Embryonic facial prominence (tissue), 1 donor: ENCODE data around the gene TWIST2.

Experiments used
- DNase-seq: peaks from one replicate; pipeline ENCODE4 v3.0.0-alpha.2; 2016; ENCODE audit errors: extremely low spot score

The TWIST2 gene

GRCh38 chr2:238919307-238919706, 71.4 kb downstream of the TWIST2 start:
- no peak for DNase-seq

- DNase-seq = no peak
Measured at GRCh38 chr2:238920053-238920452, 72.2 kb downstream of the TWIST2 start.

- DNase-seq = no peak
Measured at GRCh38 chr2:238920601-238921001, 72.7 kb downstream of the TWIST2 start.

- DNase-seq = no peak
Measured at GRCh38 chr2:238921259-238921658, 73.4 kb downstream of the TWIST2 start.

GRCh38 chr2:238921681-238922319, 73.9 kb downstream of the TWIST2 start:
- no peak for DNase-seq

- DNase-seq = no peak
Measured at GRCh38 chr2:238922435-238922834, 74.5 kb downstream of the TWIST2 start.

- DNase-seq = no peak
Measured at GRCh38 chr2:238924032-238924431, 76.1 kb downstream of the TWIST2 start.

- no peak for DNase-seq
Measured at GRCh38 chr2:238924796-238925195, 76.9 kb downstream of the TWIST2 start.

- no peak for DNase-seq
Measured at GRCh38 chr2:238925281-238925680, 77.4 kb downstream of the TWIST2 start.

GRCh38 chr2:238925816-238926521, 78.1 kb downstream of the TWIST2 start:
- no peak for DNase-seq

- no peak for DNase-seq
Measured at GRCh38 chr2:238926761-238927611, 79.1 kb downstream of the TWIST2 start.

- DNase-seq = no peak
Measured at GRCh38 chr2:238927746-238928519, 80.0 kb downstream of the TWIST2 start.

GRCh38 chr2:238928520-238929241, 80.8 kb downstream of the TWIST2 start:
- DNase-seq = no peak

GRCh38 chr2:238929242-238930081, 81.6 kb downstream of the TWIST2 start:
- DNase-seq = no peak

GRCh38 chr2:238930216-238930615, 82.3 kb downstream of the TWIST2 start:
- no peak for DNase-seq

- DNase-seq = no peak
Measured at GRCh38 chr2:238936162-238937052, 88.5 kb downstream of the TWIST2 start.

GRCh38 chr2:238938003-238938400, 90.1 kb downstream of the TWIST2 start:
- no peak for DNase-seq

- no peak for DNase-seq
Measured at GRCh38 chr2:238938401-238939055, 90.6 kb downstream of the TWIST2 start.

- no peak for DNase-seq
Measured at GRCh38 chr2:238939074-238939473, 91.2 kb downstream of the TWIST2 start.
